ENCODE data around the gene FUZ. TPM values are rescaled to one million over a fixed set of nuclear protein-coding genes. Genes with fewer than 3 reads are reported as not detected.
"Not testable (repeated sequence)": the region's sequence is repeated elsewhere in the genome, so short reads cannot be mapped to it uniquely, and the experiment has no call there.

Gene FUZ
- total RNA-seq, 1 experiment from 2014 or later = 3.1 TPM

GRCh38 chr19:49833599-49833998 is 20.5 kb upstream of the FUZ start:
- DNase-seq (ENCODE audit: low spot score) = no peak

- DNase-seq (ENCODE audit: low spot score) = no peak
Measured at GRCh38 chr19:49832556-49832955, 19.5 kb upstream of the FUZ start.

- no peak for DNase-seq (ENCODE audit: low spot score)
Measured at GRCh38 chr19:49831592-49831991, 18.5 kb upstream of the FUZ start.

GRCh38 chr19:49830766-49831165 is 17.7 kb upstream of the FUZ start:
- DNase-seq (ENCODE audit: low spot score) = no peak

GRCh38 chr19:49829721-49830120 is 16.6 kb upstream of the FUZ start:
- no peak for DNase-seq (ENCODE audit: low spot score)

GRCh38 chr19:49829200-49829599 is 16.1 kb upstream of the FUZ start:
- DNase-seq (ENCODE audit: low spot score) = no peak

GRCh38 chr19:49827034-49827433 is 13.9 kb upstream of the FUZ start:
- no peak for DNase-seq (ENCODE audit: low spot score)

GRCh38 chr19:49824662-49825061 is 11.6 kb upstream of the FUZ start:
- DNase-seq (ENCODE audit: low spot score) = no peak

GRCh38 chr19:49823472-49823871 is 10.4 kb upstream of the FUZ start:
- DNase-seq (ENCODE audit: low spot score) = no peak

- no peak for DNase-seq (ENCODE audit: low spot score)
Measured at GRCh38 chr19:49820125-49820524, 7.0 kb upstream of the FUZ start.

- DNase-seq (ENCODE audit: low spot score) = not testable (repeated sequence)
Measured at GRCh38 chr19:49819452-49820115, 6.5 kb upstream of the FUZ start.

- DNase-seq (ENCODE audit: low spot score) = peak; percentile 46
Measured at GRCh38 chr19:49818649-49819370, 5.7 kb upstream of the FUZ start.

GRCh38 chr19:49817964-49818648 is 5.0 kb upstream of the FUZ start, which contains the start of gene MED25:
TSS of gene MED25 (plus strand) at chr19:49818289. CDS start at chr19:49818342, 53 bp downstream.
- DNase-seq (ENCODE audit: low spot score) = peak; percentile 98

- DNase-seq (ENCODE audit: low spot score) = no peak
Measured at GRCh38 chr19:49816590-49816989, 3.5 kb upstream of the FUZ start.

- DNase-seq (ENCODE audit: low spot score) = no peak
Measured at GRCh38 chr19:49814010-49814409, 918 bp upstream of the FUZ start.

- DNase-seq (ENCODE audit: low spot score) = no peak
Measured at GRCh38 chr19:49812452-49812996, 568 bp downstream of the FUZ start.

GRCh38 chr19:49811328-49811727 is 1.8 kb downstream of the FUZ start:
- DNase-seq (ENCODE audit: low spot score) = peak; percentile 30

GRCh38 chr19:49809941-49810389 is 3.1 kb downstream of the FUZ start:
- DNase-seq (ENCODE audit: low spot score) = no peak

- DNase-seq (ENCODE audit: low spot score) = peak; percentile 48
Measured at GRCh38 chr19:49809160-49809940, 3.7 kb downstream of the FUZ start.

GRCh38 chr19:49808711-49809159 is 4.4 kb downstream of the FUZ start:
- DNase-seq (ENCODE audit: low spot score) = peak; percentile 81

Data from HT-29 (cell line).